Measurements from ENCODE around the gene NUP133.

DNA sequence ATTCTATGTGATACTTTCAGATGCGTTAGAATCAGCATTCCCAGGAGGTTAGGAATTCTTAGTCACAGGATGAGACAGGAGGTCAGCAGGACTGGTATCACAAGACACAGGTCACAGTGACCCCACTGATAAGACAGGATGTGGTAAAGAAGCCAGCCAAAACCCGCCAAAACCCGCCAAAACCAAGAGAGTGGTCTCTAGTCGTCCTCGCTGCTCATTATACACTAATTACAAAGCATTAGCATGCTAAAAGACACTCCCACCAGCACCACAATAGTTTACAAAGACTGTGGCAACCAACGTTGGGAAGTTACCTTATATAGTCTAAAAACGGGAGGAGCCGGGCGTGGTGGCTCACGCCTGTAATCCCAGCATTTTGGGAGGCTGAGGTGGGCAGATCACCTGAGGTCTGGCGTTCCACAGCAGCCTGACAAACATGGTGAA, 60.3 kb downstream of the NUP133 start:
- no peak for TF ChIP-seq CTCF (IDR thresholded peaks at IDR 0.05 in 4 of 5, conservative IDR thresholded peaks at IDR 0.05 in 1 of 5)
- TF ChIP-seq POLR2A (IDR thresholded peaks at IDR 0.05) = no peak

All from gastrocnemius medialis (tissue), 4 donors.